Hepatocyte (in vitro differentiated cells): ENCODE data around the gene GRP.

Source experiments
- CTCF ChIP-seq: fragments of 200-600 bp; sonication (generic); IDR thresholded peaks from 2 replicates; pipeline ENCODE4 v1.5.1; 2016; ENCODE audit warnings: antibody characterized with exemption, mild to moderate bottlenecking; ENCODE audit not compliant: poor library complexity
- EZH2 ChIP-seq: fragments of 200-600 bp; sonication (generic); IDR thresholded peaks from 2 replicates; pipeline ENCODE4 v1.6.1; 2016; ENCODE audit warnings: antibody characterized with exemption, mild to moderate bottlenecking, borderline replicate concordance

DNA sequence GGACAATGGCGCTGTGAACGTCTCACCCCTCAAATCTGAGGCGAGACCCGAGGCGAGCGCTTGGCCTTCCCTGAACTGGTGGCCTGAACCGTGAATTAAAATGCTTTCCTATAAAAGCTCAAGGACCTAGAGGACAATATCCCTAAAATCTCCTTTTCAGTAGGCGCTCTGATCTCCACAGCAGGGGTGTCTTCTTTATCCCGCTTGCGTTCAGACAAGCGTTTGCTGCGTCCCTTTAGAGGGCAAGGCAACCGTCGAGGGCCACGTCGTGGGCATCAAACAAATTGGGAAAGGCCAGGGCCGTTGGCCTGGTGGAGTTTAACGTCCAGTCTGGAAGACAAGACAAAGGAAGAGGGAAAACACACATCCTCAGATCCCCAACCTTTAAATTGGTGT is 54.6 kb downstream of the GRP start:
- TF ChIP-seq EZH2, result peak; percentile 35
- no peak for TF ChIP-seq CTCF
